ENCODE data around the gene EPB41L4A.

Gene EPB41L4A

GRCh38 chr5:112247960-112248359 is 171.1 kb downstream of the EPB41L4A start:
- no peak for TF ChIP-seq CTCF (conservative IDR thresholded peaks at IDR 0.05; ENCODE audit: control insufficient read depth, insufficient read depth, low read depth, low read length)
- no peak for DNase-seq (ENCODE audit: low read depth)
- H3K4me3 ChIP-seq (ENCODE audit: control insufficient read depth, low read depth, low read length) = no peak overlapping the region

- no peak for DNase-seq (ENCODE audit: low read depth)
- no peak for TF ChIP-seq CTCF (conservative IDR thresholded peaks at IDR 0.05; ENCODE audit: control insufficient read depth, insufficient read depth, low read depth, low read length)
Measured at GRCh38 chr5:112245656-112246055, 173.4 kb downstream of the EPB41L4A start.

GRCh38 chr5:112239996-112240395 is 179.1 kb downstream of the EPB41L4A start:
- no peak for DNase-seq (ENCODE audit: low read depth)
- TF ChIP-seq CTCF (conservative IDR thresholded peaks at IDR 0.05; ENCODE audit: control insufficient read depth, insufficient read depth, low read depth, low read length) = no peak
- H3K4me3 ChIP-seq (ENCODE audit: control insufficient read depth, low read depth, low read length) = no peak overlapping the region

More at GRCh38 chr5:112245656-112246055, 173.4 kb downstream of the EPB41L4A start:
- H3K4me3 ChIP-seq (ENCODE audit: control insufficient read depth, low read depth, low read length) = no peak overlapping the region

- no peak for TF ChIP-seq CTCF (conservative IDR thresholded peaks at IDR 0.05; ENCODE audit: control insufficient read depth, insufficient read depth, low read depth, low read length)
- H3K4me3 ChIP-seq (ENCODE audit: control insufficient read depth, low read depth, low read length) = no peak overlapping the region
- DNase-seq (ENCODE audit: low read depth) = no peak
Measured at GRCh38 chr5:112238473-112238872, 180.6 kb downstream of the EPB41L4A start.

- no peak for DNase-seq (ENCODE audit: low read depth)
- no peak overlapping the region for H3K4me3 ChIP-seq (ENCODE audit: control insufficient read depth, low read depth, low read length)
- no peak for TF ChIP-seq CTCF (conservative IDR thresholded peaks at IDR 0.05; ENCODE audit: control insufficient read depth, insufficient read depth, low read depth, low read length)
Measured at GRCh38 chr5:112237456-112237855, 181.6 kb downstream of the EPB41L4A start.

- H3K4me3 ChIP-seq (ENCODE audit: control insufficient read depth, low read depth, low read length) = no peak overlapping the region
- TF ChIP-seq CTCF (conservative IDR thresholded peaks at IDR 0.05; ENCODE audit: control insufficient read depth, insufficient read depth, low read depth, low read length) = no peak
- DNase-seq (ENCODE audit: low read depth) = no peak
Measured at GRCh38 chr5:112234000-112234399, 185.1 kb downstream of the EPB41L4A start.

- no peak overlapping the region for H3K4me3 ChIP-seq (ENCODE audit: control insufficient read depth, low read depth, low read length)
- TF ChIP-seq CTCF (conservative IDR thresholded peaks at IDR 0.05; ENCODE audit: control insufficient read depth, insufficient read depth, low read depth, low read length) = no peak
- no peak for DNase-seq (ENCODE audit: low read depth)
Measured at GRCh38 chr5:112232667-112233066, 186.4 kb downstream of the EPB41L4A start.
